Measurements from ENCODE around the gene NOM1. TPM values are rescaled to one million over a fixed set of nuclear protein-coding genes. Genes with fewer than 3 reads are reported as not detected.

NOM1 gene
- total RNA-seq, 1 experiment from 2014 or later: 35.4 TPM

GRCh38 chr7:157012113-157012547, 62.6 kb downstream of the NOM1 start:
- no peaks in the 10 kb centered on the region for H3K36me3 ChIP-seq (ENCODE audit: control insufficient read depth in 1 of 2, insufficient read depth in 2 of 2, low read length in 2 of 2)
- POLR2A ChIA-PET: no interaction called here

More at GRCh38 chr7:157012113-157012547, 62.6 kb downstream of the NOM1 start:
- Histone ChIP-seq H3K27ac (ENCODE audit: low read depth, low read length) (no peak overlapping the region), H3K27me3 (ENCODE audit: insufficient read depth, low read length) (no peaks in the 10 kb centered on the region), H3K4me3 (replicated peaks in 1 of 2; ENCODE audit: low read depth in 1 of 2, low read length in 2 of 2) (peak overlapping the region; percentile 64 to 92; a peak in 3 of 4 replicates), H3K9ac (ENCODE audit: low read length) (peak overlapping the region; percentile 90), H3K4me2 (ENCODE audit: low read length) (peak overlapping the region; percentile 98), H3K79me2 (ENCODE audit: insufficient read depth, low read length) (peaks cover 7% of the 10 kb centered on the region; the same call in 1 of the 2 replicates), H3K9me2 (ENCODE audit: insufficient read depth) (no peaks in the 10 kb centered on the region), H3K9me3 (ENCODE audit: control insufficient read depth in 1 of 2, insufficient read depth in 1 of 2, low read depth in 1 of 2, low read length in 2 of 2) (no peaks in the 10 kb centered on the region), H3K4me1 (ENCODE audit: control insufficient read depth in 1 of 2, insufficient read depth in 2 of 2, low read length in 2 of 2) (peaks cover 14 to 28% of the 10 kb centered on the region in 2 experiments), H4K20me1 (ENCODE audit: insufficient read depth) (no peaks in the 10 kb centered on the region), H2AFZ (ENCODE audit: low read depth, low read length, poor library complexity, severe bottlenecking) (no peak overlapping the region)
- ATAC-seq (no peak), DNase-seq (ENCODE audit: low read depth, low spot score) (no peak)
- intact Hi-C loops (cut with micrococcal nuclease): no loop called here
- ChIA-PET RAD21 (ENCODE audit: low non-redundant PET in 1 of 2, low total read pairs in 2 of 2, uncharacterized antibody in 2 of 2, unreplicated experiment in 2 of 2) (no interaction called here), CTCF (no interaction called here)
- no peak for TF ChIP-seq MAX (IDR thresholded peaks at IDR 0.05)
- TF ChIP-seq ZFX (IDR thresholded peaks at IDR 0.05): no peak
- no peak for TF ChIP-seq ELF1 (IDR thresholded peaks at IDR 0.05; ENCODE audit: borderline replicate concordance, low read depth)
- TF ChIP-seq ATF3 (IDR thresholded peaks at IDR 0.05): no peak
- no peak for TF ChIP-seq CEBPB (IDR thresholded peaks at IDR 0.05; ENCODE audit: low read depth)
- no peak for TF ChIP-seq RAD21 (IDR thresholded peaks at IDR 0.05; ENCODE audit: low read depth)
- TF ChIP-seq YY1 (IDR thresholded peaks at IDR 0.05; ENCODE audit: extremely low read depth, insufficient replicate concordance, low read depth, low read length): no peak
- TF ChIP-seq JUND (IDR thresholded peaks at IDR 0.05): no peak
- TF ChIP-seq POLR2AphosphoS5 (IDR thresholded peaks at IDR 0.05; ENCODE audit: low read depth, low read length): no peak
- TF ChIP-seq REST (IDR thresholded peaks at IDR 0.05; ENCODE audit: low read depth): no peak
- no peak for TF ChIP-seq SIN3A (IDR thresholded peaks at IDR 0.05; ENCODE audit: low read depth)
- TF ChIP-seq EZH2phosphoT487 (IDR thresholded peaks at IDR 0.05; ENCODE audit: borderline replicate concordance): no peak
- no peak for TF ChIP-seq EGR1 (IDR thresholded peaks at IDR 0.05; ENCODE audit: low read depth)
- no peak for TF ChIP-seq ZBTB33 (IDR thresholded peaks at IDR 0.05; ENCODE audit: extremely low read depth, insufficient replicate concordance, low read length)
- TF ChIP-seq SRF (IDR thresholded peaks at IDR 0.05; ENCODE audit: low read depth): no peak
- no peak for TF ChIP-seq CBX3 (IDR thresholded peaks at IDR 0.05; ENCODE audit: low read depth)
- no peak for TF ChIP-seq POLR2A (IDR thresholded peaks at IDR 0.05; ENCODE audit: borderline replicate concordance, extremely low read depth, insufficient read depth, insufficient read length)
- TF ChIP-seq SP1 (IDR thresholded peaks at IDR 0.05; ENCODE audit: low read depth): no peak
- TSS peak; percentile 55 for BruUV-seq (replicated peaks)

Measured in HCT116 (cell line).